Fibroblast of pulmonary artery (primary cell): ENCODE results near the gene SEC63.
"Not testable (repeated sequence)": the region's sequence is repeated elsewhere in the genome, so short reads cannot be mapped to it uniquely, and the experiment has no call there.

Experiments used
- DNase-seq: peaks from one replicate; pipeline ENCODE4 v3.0.0-alpha.2; 2010; ENCODE audit warnings: low read depth
- H3K4me3 ChIP-seq: replicated peaks from 2 replicates; pipeline ENCODE4 v1.5.1; 2011; ENCODE audit warnings: low read depth, mild to moderate bottlenecking, control low read depth, low read length, moderate library complexity
- TF ChIP-seq, protein P1 (sequence below): IDR thresholded peaks from 2 replicates; pipeline ENCODE4 v1.5.1; 2011; ENCODE audit warnings: mild to moderate bottlenecking, control low read depth, low read length, inconsistent platforms; ENCODE audit errors: missing control alignments

The SEC63 gene

GRCh38 chr6:107871976-107872375 lies 86.0 kb downstream of the SEC63 start:
- H3K4me3 ChIP-seq: no peak overlapping the region
- peak; percentile 33 for DNase-seq
- TF ChIP-seq, protein P1, sequence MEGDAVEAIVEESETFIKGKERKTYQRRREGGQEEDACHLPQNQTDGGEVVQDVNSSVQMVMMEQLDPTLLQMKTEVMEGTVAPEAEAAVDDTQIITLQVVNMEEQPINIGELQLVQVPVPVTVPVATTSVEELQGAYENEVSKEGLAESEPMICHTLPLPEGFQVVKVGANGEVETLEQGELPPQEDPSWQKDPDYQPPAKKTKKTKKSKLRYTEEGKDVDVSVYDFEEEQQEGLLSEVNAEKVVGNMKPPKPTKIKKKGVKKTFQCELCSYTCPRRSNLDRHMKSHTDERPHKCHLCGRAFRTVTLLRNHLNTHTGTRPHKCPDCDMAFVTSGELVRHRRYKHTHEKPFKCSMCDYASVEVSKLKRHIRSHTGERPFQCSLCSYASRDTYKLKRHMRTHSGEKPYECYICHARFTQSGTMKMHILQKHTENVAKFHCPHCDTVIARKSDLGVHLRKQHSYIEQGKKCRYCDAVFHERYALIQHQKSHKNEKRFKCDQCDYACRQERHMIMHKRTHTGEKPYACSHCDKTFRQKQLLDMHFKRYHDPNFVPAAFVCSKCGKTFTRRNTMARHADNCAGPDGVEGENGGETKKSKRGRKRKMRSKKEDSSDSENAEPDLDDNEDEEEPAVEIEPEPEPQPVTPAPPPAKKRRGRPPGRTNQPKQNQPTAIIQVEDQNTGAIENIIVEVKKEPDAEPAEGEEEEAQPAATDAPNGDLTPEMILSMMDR: no peak

DNA sequence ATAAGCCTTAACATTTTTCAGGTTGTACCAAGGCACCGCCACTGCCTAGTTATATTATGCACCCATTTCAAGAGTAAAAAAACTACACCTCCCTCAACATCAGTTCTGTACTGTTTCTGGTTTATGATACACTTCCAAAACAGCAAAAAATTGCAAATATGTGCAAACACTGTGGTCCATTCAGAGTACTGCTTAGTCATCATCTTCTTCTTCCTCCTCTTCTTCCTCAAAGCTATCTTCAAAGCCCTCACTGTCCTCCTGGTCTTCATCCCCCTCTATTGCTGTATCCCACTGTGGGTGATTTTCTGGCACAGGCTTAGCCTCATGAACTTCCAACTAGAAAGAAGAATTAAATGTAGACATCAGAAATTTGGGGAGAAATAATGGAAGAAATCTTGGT lies 86.5 kb downstream of the SEC63 start:
- H3K4me3 ChIP-seq, DNase-seq: not testable (repeated sequence)

DNA sequence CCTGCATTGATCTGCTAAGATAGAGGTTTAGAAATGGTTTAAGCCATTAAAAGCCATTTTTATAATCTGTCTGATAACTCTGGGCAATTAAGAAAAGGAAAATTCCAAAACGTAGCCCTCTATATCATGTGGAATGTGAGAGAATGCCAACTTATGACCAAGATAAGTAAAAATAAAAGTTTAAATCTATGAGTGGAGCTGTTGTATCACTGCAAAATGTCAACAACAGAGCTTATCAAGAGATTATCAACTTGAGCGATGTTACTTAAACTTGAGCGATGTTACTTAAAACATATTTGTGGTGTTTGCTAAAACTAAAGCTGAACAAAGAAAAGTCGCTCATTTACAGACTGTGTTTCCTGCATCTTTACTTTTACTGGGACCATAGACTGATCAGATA lies 87.0 kb downstream of the SEC63 start:
- TF ChIP-seq, protein P1: no peak
- no peak for DNase-seq
- H3K4me3 ChIP-seq: no peak overlapping the region

DNA sequence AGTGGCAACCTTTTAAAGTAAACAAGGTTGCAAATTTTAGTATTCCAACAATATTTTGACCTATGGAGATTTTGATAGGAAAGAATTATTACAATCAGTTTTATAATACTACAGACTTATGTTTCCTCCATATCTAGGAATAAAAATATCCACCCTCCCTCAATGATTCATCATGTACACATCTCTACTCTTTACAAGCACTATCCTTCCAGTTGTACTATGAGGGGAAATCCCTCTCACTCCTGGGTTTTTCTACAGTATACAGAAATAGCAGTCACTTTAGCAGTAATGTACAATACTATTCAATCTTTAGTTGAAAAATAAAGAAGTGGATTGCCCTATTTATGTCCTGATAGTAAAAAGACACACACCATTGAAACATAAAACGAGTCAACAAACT lies 87.6 kb downstream of the SEC63 start:
- TF ChIP-seq, protein P1: no peak
- DNase-seq: peak; percentile 49

GRCh38 chr6:107869871-107870270 lies 88.1 kb downstream of the SEC63 start:
- TF ChIP-seq, protein P1: peak; percentile 15
- DNase-seq: no peak
- no peak overlapping the region for H3K4me3 ChIP-seq

More for the DNA sequence above, 87.6 kb downstream of the SEC63 start:
- no peak overlapping the region for H3K4me3 ChIP-seq

GRCh38 chr6:107868867-107869611 lies 89.0 kb downstream of the SEC63 start:
- no peak for DNase-seq
- no peak overlapping the region for H3K4me3 ChIP-seq
- TF ChIP-seq, protein P1: no peak

- no peak for DNase-seq
- TF ChIP-seq, protein P1: no peak
- no peak overlapping the region for H3K4me3 ChIP-seq
These were observed 90.7 kb downstream of the SEC63 start for GRCh38 chr6:107867302-107867615.
